Upper lobe of left lung (tissue), 4 donors: Measurements from ENCODE around the gene ITGA2.

Experiments used
- EP300 ChIP-seq, 4 donors: sonication (generic); formaldehyde crosslinking; IDR thresholded peaks; one replicate each; pipeline ENCODE4 v1.5.1; 2017; ENCODE audit warnings: antibody characterized with exemption in 4 of 4, control low read depth in 2 of 4
- POLR2A ChIP-seq, 4 donors: fragments of 450-650 bp; IDR thresholded peaks; one replicate each; pipeline ENCODE4 v1.5.1; 2016 to 2017; ENCODE audit warnings: antibody characterized with exemption in 4 of 4, mild to moderate bottlenecking in 2 of 4
- POLR2AphosphoS5 ChIP-seq, 2 donors: sonication (generic); formaldehyde crosslinking; IDR thresholded peaks; one replicate each; pipeline ENCODE4 v1.5.1; 2017; ENCODE audit warnings: antibody characterized with exemption in 2 of 2
- TF ChIP-seq, protein P1 (sequence below), 6 experiments: fragments of 450-650 bp in 4 of 6; fragments of 200-600 bp in 2 of 6; sonication (generic) in 2 of 6; IDR thresholded peaks; one replicate each; pipeline ENCODE4 v1.5.1; 2016 to 2019; ENCODE audit warnings: antibody characterized with exemption in 6 of 6

GRCh38 chr5:52963636-52964035, 25.5 kb upstream of the ITGA2 start:
- TF ChIP-seq POLR2A (IDR thresholded peaks at IDR 0.05): no peak
- TF ChIP-seq, protein P1, sequence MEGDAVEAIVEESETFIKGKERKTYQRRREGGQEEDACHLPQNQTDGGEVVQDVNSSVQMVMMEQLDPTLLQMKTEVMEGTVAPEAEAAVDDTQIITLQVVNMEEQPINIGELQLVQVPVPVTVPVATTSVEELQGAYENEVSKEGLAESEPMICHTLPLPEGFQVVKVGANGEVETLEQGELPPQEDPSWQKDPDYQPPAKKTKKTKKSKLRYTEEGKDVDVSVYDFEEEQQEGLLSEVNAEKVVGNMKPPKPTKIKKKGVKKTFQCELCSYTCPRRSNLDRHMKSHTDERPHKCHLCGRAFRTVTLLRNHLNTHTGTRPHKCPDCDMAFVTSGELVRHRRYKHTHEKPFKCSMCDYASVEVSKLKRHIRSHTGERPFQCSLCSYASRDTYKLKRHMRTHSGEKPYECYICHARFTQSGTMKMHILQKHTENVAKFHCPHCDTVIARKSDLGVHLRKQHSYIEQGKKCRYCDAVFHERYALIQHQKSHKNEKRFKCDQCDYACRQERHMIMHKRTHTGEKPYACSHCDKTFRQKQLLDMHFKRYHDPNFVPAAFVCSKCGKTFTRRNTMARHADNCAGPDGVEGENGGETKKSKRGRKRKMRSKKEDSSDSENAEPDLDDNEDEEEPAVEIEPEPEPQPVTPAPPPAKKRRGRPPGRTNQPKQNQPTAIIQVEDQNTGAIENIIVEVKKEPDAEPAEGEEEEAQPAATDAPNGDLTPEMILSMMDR (IDR thresholded peaks at IDR 0.05): no peak
- TF ChIP-seq EP300 (IDR thresholded peaks at IDR 0.05): no peak
- no peak for TF ChIP-seq POLR2AphosphoS5 (IDR thresholded peaks at IDR 0.05)
